HG03139 (cell line): ENCODE data around the gene DDX50.
"Not testable (repeated sequence)": the region's sequence is repeated elsewhere in the genome, so short reads cannot be mapped to it uniquely, and the experiment has no call there.

Experiments used
- ATAC-seq: cut with Tn5 transposase; IDR thresholded peaks from one replicate; pipeline ENCODE4 v1.9.1; 2021; ENCODE audit not compliant: unreplicated experiment

Gene DDX50

GRCh38 chr10:68900427-68901104 is 549 bp upstream of the DDX50 start:
- ATAC-seq: peak; percentile 38

- ATAC-seq: no peak
These were observed 1.3 kb downstream of the DDX50 start for GRCh38 chr10:68902382-68902781.

- ATAC-seq: no peak
These were observed 23.5 kb downstream of the DDX50 start for GRCh38 chr10:68924593-68924992.

GRCh38 chr10:68925489-68925888 is 24.4 kb downstream of the DDX50 start:
- ATAC-seq: no peak

- ATAC-seq: not testable (repeated sequence)
These were observed 28.0 kb downstream of the DDX50 start for GRCh38 chr10:68929157-68929556.

- not testable (repeated sequence) for ATAC-seq
These were observed 28.8 kb downstream of the DDX50 start for GRCh38 chr10:68929888-68930287.

GRCh38 chr10:68932860-68933259 is 31.7 kb downstream of the DDX50 start:
- not testable (repeated sequence) for ATAC-seq

- ATAC-seq: no peak
These were observed 33.9 kb downstream of the DDX50 start for GRCh38 chr10:68934994-68935393.

- ATAC-seq: no peak
These were observed 37.0 kb downstream of the DDX50 start for GRCh38 chr10:68938117-68938516.

GRCh38 chr10:68938884-68939283 is 37.8 kb downstream of the DDX50 start:
- ATAC-seq: no peak

GRCh38 chr10:68940917-68941316 is 39.8 kb downstream of the DDX50 start:
- ATAC-seq: not testable (repeated sequence)

- ATAC-seq: no peak
These were observed 49.5 kb downstream of the DDX50 start for GRCh38 chr10:68950598-68950997.

- ATAC-seq: no peak
These were observed 53.8 kb downstream of the DDX50 start for GRCh38 chr10:68954904-68955303.

GRCh38 chr10:68955355-68955831 is 54.3 kb downstream of the DDX50 start:
- peak; percentile 6 for ATAC-seq

GRCh38 chr10:68955832-68956532 is 54.9 kb downstream of the DDX50 start, which contains the start of gene DDX21:
TSS of gene DDX21 (plus strand) at chr10:68956170. CDS start at chr10:68956226, 56 bp downstream.
- ATAC-seq: peak; percentile 80

GRCh38 chr10:68957284-68957615 is 56.1 kb downstream of the DDX50 start:
- no peak for ATAC-seq

- ATAC-seq: no peak
These were observed 56.5 kb downstream of the DDX50 start for GRCh38 chr10:68957654-68958053.

- ATAC-seq: no peak
These were observed 58.8 kb downstream of the DDX50 start for GRCh38 chr10:68959695-68960527.

GRCh38 chr10:68963151-68963550 is 62.0 kb downstream of the DDX50 start:
- ATAC-seq: no peak

- no peak for ATAC-seq
These were observed 72.9 kb downstream of the DDX50 start for GRCh38 chr10:68973975-68974374.

GRCh38 chr10:68975936-68976473 is 74.9 kb downstream of the DDX50 start:
- not testable (repeated sequence) for ATAC-seq
